Middle frontal gyrus (tissue), 1 donor: ENCODE results near the gene PHETA2.
"Not testable (repeated sequence)": the region's sequence is repeated elsewhere in the genome, so short reads cannot be mapped to it uniquely, and the experiment has no call there.

Experiments used
- DNase-seq: peaks from one replicate; pipeline ENCODE4 v3.0.0-alpha.2; 2015; ENCODE audit warnings: low spot score; ENCODE audit errors: extremely low spot score

The PHETA2 gene

GRCh38 chr22:42069801-42070516 is 4.1 kb upstream of the PHETA2 start:
- no peak for DNase-seq

- peak; percentile 93 for DNase-seq
These were observed 3.3 kb upstream of the PHETA2 start, which contains the start of gene NAGA for GRCh38 chr22:42070517-42071422. TSS of gene NAGA (minus strand) at chr22:42070812. CDS start at chr22:42070297, 515 bp downstream.

- DNase-seq = not testable (repeated sequence)
These were observed 2.5 kb upstream of the PHETA2 start for GRCh38 chr22:42071508-42071907.

- no peak for DNase-seq
These were observed 1.3 kb upstream of the PHETA2 start for GRCh38 chr22:42072606-42073330.

GRCh38 chr22:42073621-42074041 is 417 bp upstream of the PHETA2 start:
- DNase-seq = no peak

GRCh38 chr22:42074846-42075676 is 1.0 kb downstream of the PHETA2 start:
- DNase-seq = no peak

- DNase-seq = no peak
These were observed 2.9 kb downstream of the PHETA2 start for GRCh38 chr22:42076764-42077485.

GRCh38 chr22:42077486-42078125 is 3.6 kb downstream of the PHETA2 start:
- DNase-seq = no peak

- no peak for DNase-seq
These were observed 4.6 kb downstream of the PHETA2 start for GRCh38 chr22:42078469-42079318.

- DNase-seq = peak; percentile 99
These were observed 5.5 kb downstream of the PHETA2 start, which contains the start of gene SMDT1 for GRCh38 chr22:42079319-42080251. TSS of gene SMDT1 (plus strand) at chr22:42079700. CDS start at chr22:42079769, 69 bp downstream.

- no peak for DNase-seq
These were observed 6.2 kb downstream of the PHETA2 start for GRCh38 chr22:42080287-42080686.

GRCh38 chr22:42083119-42083518 is 9.1 kb downstream of the PHETA2 start:
- DNase-seq = no peak

GRCh38 chr22:42084874-42085273 is 10.8 kb downstream of the PHETA2 start:
- DNase-seq = no peak

GRCh38 chr22:42086051-42086450 is 12.0 kb downstream of the PHETA2 start:
- DNase-seq = no peak

- peak; percentile 99 for DNase-seq
These were observed 16.8 kb downstream of the PHETA2 start, which contains the start of gene NDUFA6 for GRCh38 chr22:42090596-42091454. TSS of gene NDUFA6 (minus strand) at chr22:42090772. CDS start at chr22:42090744, 28 bp downstream.

GRCh38 chr22:42091455-42091782 is 17.4 kb downstream of the PHETA2 start:
- DNase-seq = no peak
